GM21717 (cell line): ENCODE data around the gene EPAS1.

Source experiments
- ATAC-seq: cut with Tn5 transposase; IDR thresholded peaks from one replicate; pipeline ENCODE4 v1.9.1; 2021; ENCODE audit warnings: mild to moderate bottlenecking, moderate library complexity; ENCODE audit not compliant: unreplicated experiment

EPAS1 gene

DNA sequence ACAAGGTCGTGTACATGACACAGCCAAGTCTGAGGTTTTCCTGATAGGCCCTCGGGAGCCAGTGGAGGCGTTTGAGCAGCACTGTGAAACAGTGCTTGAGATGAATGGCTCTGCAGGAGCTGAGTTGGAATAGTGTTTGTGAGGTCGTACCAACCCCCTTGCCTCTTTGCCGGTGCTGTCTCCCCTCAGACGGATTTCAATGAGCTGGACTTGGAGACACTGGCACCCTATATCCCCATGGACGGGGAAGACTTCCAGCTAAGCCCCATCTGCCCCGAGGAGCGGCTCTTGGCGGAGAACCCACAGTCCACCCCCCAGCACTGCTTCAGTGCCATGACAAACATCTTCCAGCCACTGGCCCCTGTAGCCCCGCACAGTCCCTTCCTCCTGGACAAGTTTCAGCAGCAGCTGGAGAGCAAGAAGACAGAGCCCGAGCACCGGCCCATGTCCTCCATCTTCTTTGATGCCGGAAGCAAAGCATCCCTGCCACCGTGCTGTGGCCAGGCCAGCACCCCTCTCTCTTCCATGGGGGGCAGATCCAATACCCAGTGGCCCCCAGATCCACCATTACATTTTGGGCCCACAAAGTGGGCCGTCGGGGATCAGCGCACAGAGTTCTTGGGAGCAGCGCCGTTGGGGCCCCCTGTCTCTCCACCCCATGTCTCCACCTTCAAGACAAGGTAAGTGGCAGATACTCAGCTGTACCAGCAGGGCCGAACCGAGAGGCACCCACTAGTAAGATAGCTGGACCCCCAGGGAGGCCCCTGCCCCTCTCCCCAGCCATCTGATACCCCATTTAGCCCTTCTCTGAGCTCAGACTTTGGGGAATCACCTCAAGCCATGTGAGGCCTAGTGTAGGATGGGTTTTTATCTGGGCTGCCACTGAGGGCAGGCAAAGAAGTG is 83.1 kb downstream of the EPAS1 start:
- no peak for ATAC-seq

DNA sequence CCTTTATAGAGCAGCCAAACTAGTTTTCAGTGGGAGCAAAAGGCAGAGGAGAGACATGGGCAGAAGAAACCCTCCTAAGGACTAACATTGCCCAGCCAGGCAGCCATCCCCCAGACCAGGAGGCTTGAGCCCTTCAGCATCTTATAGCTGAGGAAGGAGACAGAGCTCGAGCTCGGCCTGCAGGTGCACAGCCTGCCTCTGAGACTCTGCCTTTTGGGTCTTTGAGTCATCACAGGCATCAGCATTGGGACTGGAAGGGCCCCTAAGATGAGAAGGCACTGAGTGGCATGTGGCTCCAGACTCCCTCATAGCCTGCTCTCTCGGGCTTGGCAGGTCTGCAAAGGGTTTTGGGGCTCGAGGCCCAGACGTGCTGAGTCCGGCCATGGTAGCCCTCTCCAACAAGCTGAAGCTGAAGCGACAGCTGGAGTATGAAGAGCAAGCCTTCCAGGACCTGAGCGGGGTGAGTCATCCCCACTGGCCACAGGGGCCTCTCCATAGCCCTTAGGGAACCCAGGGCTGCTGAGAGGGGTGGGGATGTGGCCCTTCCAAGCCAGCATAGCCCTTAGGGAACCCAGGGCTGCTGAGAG is 84.1 kb downstream of the EPAS1 start:
- ATAC-seq: no peak

DNA sequence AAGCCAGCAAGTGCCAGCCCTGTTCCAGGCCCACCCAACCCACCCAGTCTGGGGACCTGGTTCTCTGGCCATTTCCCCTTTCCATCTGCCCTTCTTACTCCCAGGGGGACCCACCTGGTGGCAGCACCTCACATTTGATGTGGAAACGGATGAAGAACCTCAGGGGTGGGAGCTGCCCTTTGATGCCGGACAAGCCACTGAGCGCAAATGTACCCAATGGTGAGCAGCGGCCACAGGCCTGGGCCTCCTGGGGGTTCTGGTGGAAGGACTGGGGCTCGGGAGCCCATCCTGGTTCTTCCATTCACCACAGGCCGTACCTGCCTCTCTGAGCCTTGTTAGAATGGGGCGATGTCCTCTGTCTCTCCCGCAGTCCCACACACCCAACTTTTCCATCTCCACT is 84.7 kb downstream of the EPAS1 start:
- ATAC-seq: no peak

DNA sequence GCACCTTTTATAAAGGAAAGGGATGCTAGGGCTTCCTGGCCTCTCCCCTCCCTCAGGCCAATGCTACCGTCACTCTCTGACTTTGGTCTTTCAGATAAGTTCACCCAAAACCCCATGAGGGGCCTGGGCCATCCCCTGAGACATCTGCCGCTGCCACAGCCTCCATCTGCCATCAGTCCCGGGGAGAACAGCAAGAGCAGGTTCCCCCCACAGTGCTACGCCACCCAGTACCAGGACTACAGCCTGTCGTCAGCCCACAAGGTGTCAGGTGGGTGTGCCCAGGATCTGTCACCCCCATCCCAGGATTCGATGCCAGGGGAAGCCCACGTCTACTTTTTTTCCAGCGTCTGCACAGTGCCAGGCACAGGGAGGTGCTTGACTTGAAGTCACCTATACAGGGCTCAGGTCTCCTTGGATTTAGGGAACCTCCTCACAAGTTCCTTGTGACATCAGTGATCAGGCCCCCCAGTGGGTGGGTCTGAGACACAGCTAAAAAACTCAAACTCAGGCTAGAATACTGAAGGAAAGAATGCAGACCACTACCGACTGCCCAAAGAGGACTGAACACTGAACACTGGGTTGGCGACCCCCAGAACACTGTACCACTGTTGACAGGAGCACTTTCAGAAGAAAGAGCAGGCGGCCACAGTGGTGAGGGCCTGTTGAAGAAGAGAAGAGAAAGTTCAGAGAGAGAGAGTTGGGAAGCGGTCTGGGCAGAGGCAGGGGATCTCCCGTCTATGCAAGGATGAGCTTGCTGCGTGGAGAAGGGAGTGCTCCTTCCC is 85.3 kb downstream of the EPAS1 start:
- ATAC-seq: no peak

DNA sequence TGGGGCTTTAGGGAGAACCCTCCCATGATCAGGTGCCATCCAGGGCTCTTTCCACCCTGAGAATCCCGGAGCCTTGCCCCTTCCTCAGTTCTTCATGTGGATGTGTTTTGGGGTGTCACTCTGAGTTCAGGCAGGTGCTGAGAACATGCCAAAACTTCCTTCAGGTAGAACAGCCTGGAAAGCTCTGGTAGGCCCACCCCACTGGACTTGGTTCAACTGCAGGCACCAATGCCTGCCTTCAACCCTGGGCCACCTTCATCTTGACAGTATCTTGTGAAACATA is 85.8 kb downstream of the EPAS1 start:
- no peak for ATAC-seq

DNA sequence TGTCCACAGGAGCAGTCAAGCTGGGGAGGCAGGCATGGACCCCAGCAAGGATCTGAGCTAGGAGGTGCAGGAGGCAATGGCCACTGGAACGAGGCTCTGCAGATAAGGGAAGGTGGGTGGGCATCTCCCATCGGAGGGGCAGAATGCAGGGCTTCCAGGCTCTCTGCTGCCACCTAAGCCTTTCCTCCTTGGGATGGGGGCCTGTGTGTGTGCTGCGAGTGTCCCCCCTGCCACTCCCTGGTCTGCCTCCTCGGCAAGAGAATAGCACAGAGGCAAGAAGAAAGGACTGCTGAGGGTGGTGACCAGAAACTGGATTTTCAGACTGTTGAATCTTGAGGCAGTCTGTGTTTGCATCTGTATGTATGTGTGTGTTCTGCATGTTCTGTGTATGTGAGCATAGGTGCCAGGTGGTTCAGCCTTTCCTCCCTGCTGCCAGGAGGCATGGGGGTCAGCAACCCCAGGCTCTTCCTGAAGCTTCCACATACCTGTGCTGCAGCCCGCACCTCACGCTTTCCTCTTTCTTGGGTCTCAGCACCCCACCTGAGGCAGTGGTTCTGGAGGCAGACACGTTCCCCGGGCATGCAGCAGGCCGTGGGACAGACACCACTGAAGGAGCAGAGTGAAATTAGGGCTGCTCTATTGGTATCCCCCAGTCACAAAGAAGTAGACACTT is 86.7 kb downstream of the EPAS1 start:
- no peak for ATAC-seq

DNA sequence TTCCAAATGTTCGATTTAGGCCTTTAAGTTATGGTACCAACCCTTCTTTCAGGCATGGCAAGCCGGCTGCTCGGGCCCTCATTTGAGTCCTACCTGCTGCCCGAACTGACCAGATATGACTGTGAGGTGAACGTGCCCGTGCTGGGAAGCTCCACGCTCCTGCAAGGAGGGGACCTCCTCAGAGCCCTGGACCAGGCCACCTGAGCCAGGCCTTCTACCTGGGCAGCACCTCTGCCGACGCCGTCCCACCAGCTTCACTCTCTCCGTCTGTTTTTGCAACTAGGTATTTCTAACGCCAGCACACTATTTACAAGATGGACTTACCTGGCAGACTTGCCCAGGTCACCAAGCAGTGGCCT is 87.2 kb downstream of the EPAS1 start:
- ATAC-seq: no peak

DNA sequence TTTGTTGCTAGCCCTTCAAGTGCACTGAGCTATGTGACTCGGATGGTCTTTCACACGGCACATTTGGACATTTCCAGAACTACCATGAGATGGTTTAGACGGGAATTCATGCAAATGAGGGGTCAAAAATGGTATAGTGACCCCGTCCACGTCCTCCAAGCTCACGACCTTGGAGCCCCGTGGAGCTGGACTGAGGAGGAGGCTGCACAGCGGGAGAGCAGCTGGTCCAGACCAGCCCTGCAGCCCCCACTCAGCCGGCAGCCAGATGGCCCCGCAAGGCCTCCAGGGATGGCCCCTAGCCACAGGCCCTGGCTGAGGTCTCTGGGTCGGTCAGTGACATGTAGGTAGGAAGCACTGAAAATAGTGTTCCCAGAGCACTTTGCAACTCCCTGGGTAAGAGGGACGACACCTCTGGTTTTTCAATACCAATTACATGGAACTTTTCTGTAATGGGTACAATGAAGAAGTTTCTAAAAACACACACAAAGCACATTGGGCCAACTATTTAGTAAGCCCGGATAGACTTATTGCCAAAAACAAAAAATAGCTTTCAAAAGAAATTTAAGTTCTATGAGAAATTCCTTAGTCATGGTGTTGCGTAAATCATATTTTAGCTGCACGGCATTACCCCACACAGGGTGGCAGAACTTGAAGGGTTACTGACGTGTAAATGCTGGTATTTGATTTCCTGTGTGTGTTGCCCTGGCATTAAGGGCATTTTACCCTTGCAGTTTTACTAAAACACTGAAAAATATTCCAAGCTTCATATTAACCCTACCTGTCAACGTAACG is 88.8 kb downstream of the EPAS1 start:
- ATAC-seq: no peak

DNA sequence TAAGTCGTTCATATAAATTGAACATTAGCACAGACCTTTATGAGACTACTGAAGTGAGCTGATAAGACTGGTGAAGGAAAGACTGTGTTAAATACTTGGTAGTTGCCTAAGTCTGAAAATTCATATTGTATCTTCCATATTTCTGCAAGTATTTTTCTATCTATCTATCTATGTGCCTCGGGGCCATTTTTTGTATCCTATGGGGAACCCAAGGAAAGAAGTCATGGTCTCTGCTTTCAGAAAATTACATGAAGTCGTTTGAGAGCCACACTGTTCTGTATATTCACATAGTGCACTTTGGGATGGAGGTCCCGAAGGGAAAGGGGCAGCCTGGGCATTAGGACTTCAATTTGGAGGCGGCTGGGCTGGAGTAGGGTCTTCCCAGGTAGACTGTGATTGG is 89.6 kb downstream of the EPAS1 start:
- ATAC-seq: no peak

DNA sequence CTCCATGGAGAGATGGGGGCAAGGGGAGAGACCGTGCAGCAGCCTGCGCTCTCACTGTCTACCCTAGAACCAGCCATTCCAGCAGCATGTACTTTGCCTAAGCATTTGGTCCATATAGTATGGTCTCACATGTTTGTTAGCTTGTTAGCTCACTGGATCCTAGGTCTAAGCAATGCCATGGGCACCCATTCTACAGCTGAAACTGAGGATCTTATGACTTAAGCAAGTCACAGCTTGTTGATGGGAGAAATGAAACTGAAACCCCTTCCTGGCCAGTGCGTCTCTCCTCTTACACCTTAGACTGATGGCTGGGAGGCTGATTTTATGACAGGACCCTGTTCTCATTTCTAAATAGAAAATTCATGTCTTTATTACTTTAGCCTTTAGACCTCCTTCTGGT is 90.1 kb downstream of the EPAS1 start:
- no peak for ATAC-seq

DNA sequence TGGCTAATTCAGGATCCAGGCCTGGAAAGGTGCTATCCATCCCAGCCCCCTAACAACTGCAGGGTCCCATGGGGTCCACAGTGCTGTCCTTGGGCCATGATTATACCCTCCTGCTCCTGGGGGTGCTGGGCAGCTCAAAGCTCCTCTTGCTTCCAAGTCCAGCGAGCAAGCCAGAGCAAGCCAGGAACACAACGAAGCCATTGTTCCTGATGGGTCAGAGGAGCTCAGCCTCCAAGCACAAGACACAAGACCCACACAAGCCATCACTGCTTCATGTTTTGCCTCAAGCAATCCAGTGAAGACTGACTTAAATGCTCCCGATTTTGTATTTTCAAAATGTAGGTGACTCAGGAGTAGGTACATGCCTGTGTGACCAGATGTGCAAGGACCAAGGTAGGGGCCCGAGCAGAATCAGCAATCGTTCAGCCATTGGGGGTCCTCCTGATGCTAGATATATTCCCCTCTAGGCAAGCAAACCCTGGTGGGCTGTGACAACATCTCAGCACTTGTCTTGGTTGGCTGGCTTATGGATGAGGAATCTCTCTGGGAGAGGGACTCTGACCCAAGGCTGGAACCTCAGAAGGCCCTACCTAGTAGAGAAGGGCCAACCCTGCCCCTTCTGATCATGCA is 90.8 kb downstream of the EPAS1 start:
- no peak for ATAC-seq

DNA sequence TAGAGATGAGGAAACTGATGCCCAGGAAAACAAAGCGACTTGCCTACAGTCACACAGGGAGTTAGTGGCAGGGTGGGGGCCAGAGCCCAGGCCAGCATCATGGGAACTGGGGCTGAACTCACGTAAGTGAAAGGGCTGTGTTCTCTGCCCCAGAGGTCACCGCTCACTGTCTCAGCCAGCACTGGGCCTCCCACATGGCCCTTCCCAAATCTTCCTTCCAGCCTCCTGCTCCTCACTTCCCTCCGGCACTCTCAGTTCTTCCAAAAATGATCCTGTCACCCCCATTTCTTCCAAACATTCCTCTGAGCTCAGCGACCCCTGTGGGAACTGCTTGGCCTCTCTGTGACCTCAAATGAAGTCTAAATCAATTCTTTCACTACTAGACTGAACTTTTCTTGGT is 91.7 kb downstream of the EPAS1 start:
- ATAC-seq: no peak

DNA sequence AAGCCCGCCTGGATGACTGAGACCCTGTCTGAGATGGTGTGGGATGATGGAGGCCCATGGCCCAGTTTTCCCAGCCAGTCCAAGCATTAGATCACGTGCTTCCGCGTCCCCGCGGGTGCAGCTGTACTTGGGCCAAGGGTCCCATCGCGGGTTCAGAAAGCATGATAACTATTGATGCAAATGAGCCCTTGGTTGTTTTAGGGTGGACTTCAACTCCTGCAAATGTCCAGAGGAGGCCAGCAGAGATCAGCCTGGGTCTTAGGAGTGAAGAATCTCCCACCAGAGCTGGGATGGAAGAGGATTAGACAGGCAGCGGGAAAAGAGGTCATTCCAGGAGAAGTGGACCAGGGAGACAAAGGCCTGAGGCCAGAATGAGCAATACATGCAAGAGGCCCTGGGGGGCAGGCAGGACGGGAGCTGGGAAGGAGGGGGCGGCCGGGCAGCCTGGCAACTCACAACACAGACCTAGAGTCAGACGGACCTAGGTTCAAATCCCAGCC is 92.3 kb downstream of the EPAS1 start:
- ATAC-seq: no peak

DNA sequence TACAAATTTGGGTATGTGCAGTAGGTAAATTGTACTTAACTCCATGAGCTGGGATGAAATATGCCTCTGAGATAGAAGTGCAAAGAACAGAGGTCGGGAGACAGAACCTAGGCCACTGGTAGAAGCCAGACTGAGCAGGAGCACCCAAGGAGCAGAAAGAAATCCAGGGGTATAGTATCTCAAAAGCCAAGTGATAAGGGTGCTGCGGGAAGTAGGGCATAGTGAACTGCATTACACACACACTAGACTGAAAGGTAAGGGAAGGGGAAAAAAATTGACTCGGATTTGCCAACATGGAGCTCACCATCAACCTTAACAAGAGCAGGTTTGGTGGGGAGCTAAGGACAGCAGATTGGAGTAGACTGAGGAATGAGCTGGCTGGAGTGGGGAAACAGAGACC is 92.8 kb downstream of the EPAS1 start:
- ATAC-seq: no peak

DNA sequence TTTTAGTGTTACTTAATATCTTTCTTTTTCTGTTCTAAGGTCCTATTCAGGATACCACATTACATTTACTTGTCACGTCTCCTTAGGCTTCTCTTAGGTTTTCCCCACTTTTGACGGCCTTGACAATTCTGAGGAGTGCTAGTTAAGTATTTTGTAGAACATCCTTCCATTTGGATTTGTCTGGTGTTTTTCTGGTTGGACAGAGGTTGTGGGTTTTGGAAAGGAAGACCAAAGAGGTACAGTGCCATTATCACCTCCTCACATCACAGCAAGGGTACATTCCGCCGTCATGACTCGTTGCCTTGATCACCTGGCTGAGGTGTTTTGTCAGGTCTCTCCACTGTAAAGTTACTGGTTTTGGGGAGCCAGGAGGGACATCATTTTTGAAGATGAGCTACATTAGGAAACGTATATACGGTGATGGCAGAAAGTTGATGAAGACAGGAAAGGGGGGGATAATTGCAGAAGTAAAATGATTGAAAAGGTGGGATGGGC is 93.7 kb downstream of the EPAS1 start:
- no peak for ATAC-seq

DNA sequence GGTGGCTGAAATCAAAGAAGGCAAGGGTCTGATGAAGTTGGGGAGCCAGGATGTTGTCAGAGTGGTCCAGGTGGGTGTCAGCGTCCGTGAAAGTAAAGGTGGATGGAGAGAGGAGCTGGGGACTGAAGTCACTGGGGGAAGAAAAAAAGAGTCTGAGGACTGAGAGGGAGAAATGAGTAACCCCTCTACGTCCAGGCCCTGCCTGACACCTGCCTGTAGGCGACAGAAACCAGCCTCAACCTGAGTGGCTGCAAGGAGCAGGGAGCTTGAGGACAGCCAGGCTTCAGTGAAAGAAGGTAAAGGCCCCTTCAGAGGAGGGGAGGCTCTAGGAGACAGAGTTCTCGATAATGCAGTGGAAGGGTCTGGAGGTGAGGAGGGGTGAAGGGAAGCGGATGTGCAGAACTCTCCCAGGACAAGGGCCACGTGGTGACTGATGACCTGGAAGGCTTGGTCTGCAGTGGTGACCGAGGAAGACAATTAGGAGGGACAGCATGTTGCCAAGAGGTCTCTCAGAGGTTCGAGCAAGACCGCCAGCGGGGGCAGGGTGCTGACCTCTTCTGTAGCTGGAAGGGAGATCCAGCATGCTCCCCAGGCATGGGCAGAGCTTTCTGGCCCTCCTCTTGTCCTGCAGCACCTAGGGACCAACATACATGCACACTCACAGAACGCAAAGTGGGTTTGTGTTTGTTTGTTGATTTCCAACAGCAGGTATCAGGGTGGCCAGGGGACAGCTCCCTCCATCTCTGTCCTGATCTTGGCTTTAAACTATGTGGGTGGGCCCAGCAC is 95.5 kb downstream of the EPAS1 start:
- ATAC-seq: no peak

DNA sequence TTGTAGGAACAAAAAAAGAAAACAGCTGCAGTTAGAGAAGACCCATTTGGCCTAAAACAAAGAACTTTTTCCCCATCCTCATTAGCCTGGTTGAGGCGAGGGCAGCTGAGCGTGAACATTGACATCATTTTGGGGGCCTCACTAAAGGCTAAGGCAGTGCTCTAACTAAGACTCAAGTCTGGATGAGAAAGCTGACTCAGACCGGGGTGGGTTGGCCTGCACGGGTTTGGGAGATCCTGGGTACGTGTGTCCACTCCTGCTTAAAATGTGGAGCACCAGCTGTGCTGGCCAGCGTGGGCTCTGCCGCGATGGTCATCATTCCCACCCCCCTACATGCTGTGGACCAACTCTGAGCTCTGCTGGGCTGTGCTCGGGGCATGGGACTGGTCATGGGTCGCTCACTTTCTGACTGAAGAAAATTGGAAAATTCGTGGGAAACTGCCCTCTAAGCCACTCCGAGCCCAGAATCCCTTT is 96.2 kb downstream of the EPAS1 start:
- ATAC-seq: no peak

DNA sequence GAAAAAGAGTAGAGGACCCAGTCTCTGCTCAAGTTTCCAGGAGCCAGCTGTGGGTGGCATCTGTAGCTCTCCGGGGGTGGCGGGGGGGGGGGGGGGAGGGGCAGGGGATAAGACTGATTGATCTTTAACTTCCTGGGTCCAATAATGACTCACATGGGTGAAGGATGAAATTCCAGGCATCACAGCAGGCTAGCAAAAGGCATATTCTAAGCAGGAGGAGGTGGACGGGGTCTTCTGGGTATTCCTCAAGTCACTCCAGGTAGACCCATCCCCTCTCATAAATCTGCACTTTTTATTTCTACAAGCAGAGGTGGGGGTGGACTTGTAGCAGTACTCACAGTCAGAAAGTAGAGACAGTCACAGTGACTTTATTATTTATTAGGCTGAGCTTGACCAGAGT is 96.7 kb downstream of the EPAS1 start:
- ATAC-seq: no peak
